GM06990 (cell line): Measurements from ENCODE around the gene MTFP1.

Source experiments
- DNase-seq: peaks from one replicate; pipeline ENCODE4 v3.0.0-alpha.2; 2011; ENCODE audit not compliant: insufficient read length; ENCODE audit errors: extremely low read depth
- H3K27me3 ChIP-seq: replicated peaks from 2 replicates; pipeline ENCODE4 v1.6.0; 2011; ENCODE audit warnings: low read length; ENCODE audit not compliant: control insufficient read depth, insufficient read depth
- H3K36me3 ChIP-seq: 2 replicates; pipeline ENCODE4 v1.5.1; 2011; ENCODE audit warnings: low read length; ENCODE audit not compliant: control insufficient read depth, insufficient read depth
- H3K4me3 ChIP-seq: replicated peaks from 2 replicates; pipeline ENCODE4 v1.5.1; 2011; ENCODE audit warnings: low read depth, mild to moderate bottlenecking, control low read depth, low read length
- CTCF ChIP-seq: IDR thresholded peaks from 2 replicates; pipeline ENCODE4 v1.5.1; 2011; ENCODE audit warnings: low read length, control low read depth, mild to moderate bottlenecking, inconsistent platforms; ENCODE audit not compliant: insufficient read depth, poor library complexity, severe bottlenecking

The MTFP1 gene

GRCh38 chr22:30406400-30406799 is 19.2 kb upstream of the MTFP1 start:
- TF ChIP-seq CTCF, result no peak
- Histone ChIP-seq H3K4me3 (no peak overlapping the region), H3K27me3 (no peaks in the 10 kb centered on the region), H3K36me3 (no peaks in the 10 kb centered on the region; the same call in none of the 2 replicates)
- no peak for DNase-seq

GRCh38 chr22:30408388-30409102 is 17.0 kb upstream of the MTFP1 start:
- no peak for DNase-seq
- Histone ChIP-seq H3K4me3 (no peak overlapping the region), H3K27me3 (no peaks in the 10 kb centered on the region), H3K36me3 (peaks cover 2% of the 10 kb centered on the region)
- no peak for TF ChIP-seq CTCF

- peaks cover 4% of the 10 kb centered on the region for H3K36me3 ChIP-seq
- no peak for DNase-seq
- H3K4me3 ChIP-seq, result no peak overlapping the region
- TF ChIP-seq CTCF, result no peak
- no peaks in the 10 kb centered on the region for H3K27me3 ChIP-seq
Observed at GRCh38 chr22:30411780-30412179, 13.8 kb upstream of the MTFP1 start.

GRCh38 chr22:30413001-30413400 is 12.6 kb upstream of the MTFP1 start:
- DNase-seq, result no peak
- Histone ChIP-seq H3K36me3 (peaks cover 8% of the 10 kb centered on the region), H3K4me3 (no peak overlapping the region), H3K27me3 (no peaks in the 10 kb centered on the region)
- TF ChIP-seq CTCF, result no peak

DNA sequence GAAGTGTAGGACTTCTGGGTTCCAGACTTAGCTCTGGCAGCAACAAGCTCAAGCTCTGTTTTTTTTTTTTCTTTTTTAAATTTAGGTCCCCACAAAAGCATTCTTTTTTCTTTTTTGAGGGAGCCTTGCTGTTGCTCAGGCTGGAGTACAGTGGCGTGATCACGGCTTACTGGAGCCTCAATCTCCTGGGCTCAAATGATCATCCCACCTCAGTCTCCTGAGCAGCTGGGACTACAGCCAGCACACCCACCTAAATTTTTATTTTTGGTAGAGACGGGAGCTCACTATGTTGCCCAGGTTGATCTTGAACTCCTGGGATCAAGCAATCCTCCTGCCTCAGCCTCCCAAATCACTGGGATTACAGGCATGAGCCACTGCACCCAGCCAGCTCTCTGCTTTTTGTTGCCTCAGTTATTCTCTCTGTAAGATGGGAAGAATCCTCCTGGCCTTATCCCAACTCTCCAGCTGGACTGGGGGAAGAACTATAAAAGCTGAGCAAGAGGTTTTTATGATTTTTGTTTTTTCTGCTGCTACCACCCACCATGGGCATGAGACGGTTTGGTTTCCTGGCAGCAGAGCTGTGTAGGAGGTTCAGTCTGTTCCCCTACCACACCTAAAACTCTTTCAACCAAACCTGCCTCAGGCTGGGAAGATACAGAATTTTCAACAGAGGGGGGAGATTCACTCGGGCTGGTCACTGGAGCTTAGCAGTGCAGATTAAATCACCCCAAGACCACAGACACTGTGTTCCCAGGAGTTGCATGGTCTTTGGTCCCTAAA is 11.6 kb upstream of the MTFP1 start:
- DNase-seq, result no peak
- Histone ChIP-seq H3K36me3 (peaks cover 13% of the 10 kb centered on the region), H3K4me3 (no peak overlapping the region), H3K27me3 (no peaks in the 10 kb centered on the region)
- TF ChIP-seq CTCF, result no peak
